ENCODE measurements around the gene ARF5.

DNA sequence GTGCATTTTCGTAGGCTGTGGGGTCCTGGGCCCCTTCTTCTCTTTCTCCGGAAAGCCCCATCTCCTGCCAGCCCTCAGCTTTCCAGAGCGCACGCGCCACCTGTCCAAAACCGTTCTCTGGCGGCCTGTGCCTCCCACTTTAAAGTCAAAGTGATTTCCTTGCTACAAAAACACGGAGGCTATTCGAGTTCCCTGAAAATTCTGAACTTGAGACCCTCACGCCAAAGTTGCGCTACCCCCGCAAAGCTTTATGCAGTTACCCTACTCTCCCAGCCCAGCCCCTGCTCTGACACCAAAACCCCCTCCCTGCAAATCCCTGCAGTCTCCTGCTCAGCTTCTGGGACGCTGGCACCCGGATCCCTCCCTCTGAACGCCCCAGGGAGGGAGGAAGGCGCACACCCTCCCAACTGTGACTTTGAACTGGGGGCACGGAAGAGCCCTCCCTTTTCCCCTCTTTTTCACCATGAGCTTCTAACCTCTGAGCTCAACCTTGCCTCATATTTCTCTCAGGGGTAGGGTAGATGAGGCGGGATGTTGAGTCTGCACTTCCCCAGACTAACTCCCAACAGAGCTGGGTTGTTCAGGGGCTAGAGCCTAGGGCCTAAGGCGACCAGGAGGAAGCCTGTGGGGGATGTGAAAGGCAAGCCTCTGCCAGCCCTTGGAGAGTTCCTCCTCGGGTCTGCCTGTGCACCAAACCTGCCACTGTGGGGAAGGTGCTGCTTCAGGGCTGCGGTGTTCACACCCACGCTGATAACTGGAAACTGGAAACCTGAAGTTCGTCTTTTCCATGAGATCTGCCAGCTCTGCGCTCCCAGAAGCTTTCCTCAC is 32.4 kb downstream of the ARF5 start:
- TF ChIP-seq SP1 (IDR thresholded peaks at IDR 0.05) (no peak), L3MBTL2 (conservative IDR thresholded peaks at IDR 0.05) (no peak)
- TF ChIP-seq, protein P1, sequence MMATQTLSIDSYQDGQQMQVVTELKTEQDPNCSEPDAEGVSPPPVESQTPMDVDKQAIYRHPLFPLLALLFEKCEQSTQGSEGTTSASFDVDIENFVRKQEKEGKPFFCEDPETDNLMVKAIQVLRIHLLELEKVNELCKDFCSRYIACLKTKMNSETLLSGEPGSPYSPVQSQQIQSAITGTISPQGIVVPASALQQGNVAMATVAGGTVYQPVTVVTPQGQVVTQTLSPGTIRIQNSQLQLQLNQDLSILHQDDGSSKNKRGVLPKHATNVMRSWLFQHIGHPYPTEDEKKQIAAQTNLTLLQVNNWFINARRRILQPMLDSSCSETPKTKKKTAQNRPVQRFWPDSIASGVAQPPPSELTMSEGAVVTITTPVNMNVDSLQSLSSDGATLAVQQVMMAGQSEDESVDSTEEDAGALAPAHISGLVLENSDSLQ (IDR thresholded peaks at IDR 0.05): no peak

Measured in HEK293T (cell line).